TTC549 (cell line): ENCODE measurements around the gene ANGEL1.

Experiments used
- FAIRE-seq: peaks from 2 replicates; lab custom pipeline; 2012; peaks lifted over from hg19 to GRCh38; lab: Jason Lieb, UNC

ANGEL1 gene

GRCh38 chr14:76812422-76813383, at the start of gene ANGEL1:
ANGEL1 (minus strand) TSS chr14:76812882; CDS start chr14:76812827, 55 bp downstream.
- FAIRE-seq, result no peak

- FAIRE-seq, result no peak
These were observed 49.0 kb upstream of the ANGEL1 start for GRCh38 chr14:76861574-76862255.

- no peak for FAIRE-seq
These were observed 44.1 kb upstream of the ANGEL1 start for GRCh38 chr14:76856769-76857168.

DNA sequence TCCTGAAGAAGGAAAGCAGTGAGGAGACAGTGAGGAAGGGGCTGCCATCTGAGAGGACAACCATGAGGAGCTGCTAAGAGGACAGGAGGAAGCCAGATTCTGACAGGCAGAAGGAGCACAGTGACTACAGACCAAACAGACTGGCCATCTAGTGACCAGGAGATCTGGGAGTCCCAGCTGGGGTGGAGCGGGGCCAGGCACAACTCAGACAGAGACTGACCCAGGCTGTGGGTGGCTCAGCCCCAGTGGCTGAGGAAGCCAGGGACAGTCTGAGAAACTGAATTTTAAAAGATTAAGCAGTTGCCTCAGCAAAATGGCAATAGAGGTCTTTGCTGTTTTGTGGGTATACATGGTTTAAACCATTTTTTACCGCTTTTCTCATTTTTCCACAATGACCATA, 42.4 kb upstream of the ANGEL1 start:
- FAIRE-seq, result no peak

DNA sequence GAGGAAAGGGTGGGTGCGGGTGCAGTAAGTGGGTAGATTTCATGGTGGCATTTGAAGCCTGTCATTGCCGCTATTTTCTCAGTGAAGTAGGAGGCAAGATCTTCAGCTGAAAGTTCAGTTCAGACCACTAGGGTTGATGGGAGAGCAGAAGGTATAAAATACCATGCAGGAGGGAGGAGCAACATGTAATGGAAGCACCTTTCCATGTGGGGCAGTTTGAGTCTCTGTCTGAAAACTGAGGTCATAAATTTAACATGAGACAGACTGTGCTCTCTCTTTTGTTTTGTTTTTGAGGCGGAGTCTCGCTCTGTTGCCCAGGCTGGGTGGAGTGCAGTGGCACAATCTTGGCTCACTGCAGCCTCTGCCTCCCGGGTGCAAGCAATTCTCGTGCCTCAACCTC, 36.2 kb upstream of the ANGEL1 start:
- no peak for FAIRE-seq

- FAIRE-seq, result no peak
These were observed 33.8 kb upstream of the ANGEL1 start for GRCh38 chr14:76846331-76847047.

GRCh38 chr14:76844223-76844622, 31.5 kb upstream of the ANGEL1 start:
- no peak for FAIRE-seq

DNA sequence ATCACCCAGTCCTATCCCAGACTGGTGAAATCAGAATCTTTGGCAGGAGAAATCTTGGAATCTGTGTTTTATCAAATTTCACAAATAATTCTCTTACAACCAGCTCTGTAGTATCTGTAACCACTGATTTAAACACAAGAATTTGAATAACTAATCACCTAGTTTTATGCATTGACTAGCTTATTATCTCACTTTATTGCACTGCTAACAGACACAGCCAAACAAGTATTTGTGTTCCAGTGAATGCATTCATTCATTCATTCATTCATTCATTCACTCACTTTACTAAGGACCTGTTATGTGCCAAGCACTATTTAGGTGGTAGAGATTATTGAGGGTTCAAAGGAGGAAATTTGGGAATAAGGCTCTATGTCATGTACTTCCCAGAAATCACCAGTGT, 29.7 kb upstream of the ANGEL1 start:
- FAIRE-seq, result no peak

DNA sequence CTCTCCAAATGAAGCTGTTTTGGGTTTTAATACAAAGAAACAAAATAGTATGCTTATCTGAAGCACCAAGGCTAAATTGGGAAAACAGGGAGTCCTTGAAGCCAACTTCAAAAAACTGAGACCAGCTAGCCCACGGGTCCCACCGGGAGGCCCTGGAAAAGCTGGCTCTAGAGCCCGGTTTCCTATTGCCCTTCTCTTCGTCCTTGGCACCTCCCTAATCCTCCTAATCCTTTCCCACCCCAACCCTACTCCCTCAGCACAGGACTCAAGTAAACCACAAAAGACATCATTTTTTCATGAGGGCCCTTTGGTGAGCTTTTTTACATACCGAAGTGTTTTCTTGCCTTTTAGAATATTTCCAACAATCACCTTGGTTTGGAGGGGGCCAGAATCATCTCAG, 24.8 kb upstream of the ANGEL1 start:
- FAIRE-seq, result no peak

DNA sequence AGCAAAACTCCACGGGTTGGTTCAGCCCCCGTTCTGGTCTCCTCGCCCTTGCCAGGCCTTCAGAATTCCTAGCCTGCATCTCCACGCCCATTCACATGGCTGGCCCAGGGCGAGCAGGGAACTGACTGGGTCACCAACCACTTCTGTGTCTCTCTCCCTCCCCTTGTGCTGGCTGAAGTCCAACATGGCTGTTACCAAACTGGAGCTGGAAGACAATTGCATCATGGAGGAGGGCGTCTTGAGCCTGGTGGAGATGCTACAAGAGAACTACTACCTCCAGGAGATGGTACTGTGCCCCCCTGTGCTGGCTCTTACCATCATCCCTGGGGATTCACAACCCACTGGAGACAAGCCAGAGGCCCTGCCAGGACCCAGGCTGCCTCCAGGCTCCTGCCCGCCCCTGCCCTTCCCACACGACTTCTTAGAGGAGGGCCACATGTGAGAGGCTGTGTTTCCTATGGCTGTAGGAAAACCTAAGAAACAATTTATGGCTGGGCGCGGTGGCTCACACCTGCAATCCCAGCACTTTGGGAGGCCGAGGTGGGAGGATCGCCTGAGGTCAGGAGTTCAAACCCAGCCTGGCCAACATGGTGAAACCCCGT, 23.4 kb upstream of the ANGEL1 start:
- no peak for FAIRE-seq

GRCh38 chr14:76834241-76834661, 21.6 kb upstream of the ANGEL1 start:
- FAIRE-seq, result no peak

DNA sequence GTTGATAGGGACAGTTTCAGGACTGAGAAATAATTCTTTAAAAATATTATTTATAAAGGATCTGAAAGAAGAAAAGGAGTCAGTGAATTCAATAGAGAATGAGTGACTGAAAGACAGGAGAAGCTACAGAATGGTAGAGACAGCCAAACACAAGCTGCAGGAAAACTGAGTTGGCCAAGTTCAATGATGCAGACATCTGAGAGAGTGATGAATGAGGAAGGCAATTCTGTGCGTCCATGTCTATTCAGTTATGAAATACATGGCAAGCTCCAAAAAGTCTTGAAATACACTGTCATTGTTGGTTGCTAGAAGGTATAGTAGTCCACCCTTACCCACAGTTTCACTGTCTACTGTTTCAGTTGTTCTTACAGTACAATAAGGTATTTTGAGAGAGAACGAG, 20.3 kb upstream of the ANGEL1 start:
- no peak for FAIRE-seq

DNA sequence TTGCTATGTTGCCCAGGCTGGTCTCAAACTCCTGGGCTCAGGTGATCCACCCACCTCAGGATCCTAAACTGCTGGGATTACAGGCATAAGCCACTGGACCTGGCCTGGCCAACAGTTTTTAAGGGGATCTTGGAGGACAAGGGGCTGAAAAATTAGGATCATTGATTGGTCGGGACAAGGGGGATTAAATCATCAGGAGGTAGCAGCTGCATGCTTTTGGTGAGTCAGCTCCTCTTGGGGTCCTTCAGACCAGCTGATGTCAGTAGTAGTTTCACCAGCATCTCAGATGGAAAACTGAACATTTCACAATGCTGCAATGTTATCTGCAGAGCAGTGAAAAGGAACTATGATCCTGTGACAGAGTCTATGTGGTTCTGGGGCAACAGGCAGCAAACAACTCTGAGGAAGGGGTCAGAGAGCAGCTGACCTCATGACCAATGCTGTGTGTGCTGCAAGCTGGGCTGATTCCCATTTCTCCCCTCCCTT, 19.9 kb upstream of the ANGEL1 start:
- FAIRE-seq, result no peak

GRCh38 chr14:76830556-76830955, 17.9 kb upstream of the ANGEL1 start:
- FAIRE-seq, result no peak

DNA sequence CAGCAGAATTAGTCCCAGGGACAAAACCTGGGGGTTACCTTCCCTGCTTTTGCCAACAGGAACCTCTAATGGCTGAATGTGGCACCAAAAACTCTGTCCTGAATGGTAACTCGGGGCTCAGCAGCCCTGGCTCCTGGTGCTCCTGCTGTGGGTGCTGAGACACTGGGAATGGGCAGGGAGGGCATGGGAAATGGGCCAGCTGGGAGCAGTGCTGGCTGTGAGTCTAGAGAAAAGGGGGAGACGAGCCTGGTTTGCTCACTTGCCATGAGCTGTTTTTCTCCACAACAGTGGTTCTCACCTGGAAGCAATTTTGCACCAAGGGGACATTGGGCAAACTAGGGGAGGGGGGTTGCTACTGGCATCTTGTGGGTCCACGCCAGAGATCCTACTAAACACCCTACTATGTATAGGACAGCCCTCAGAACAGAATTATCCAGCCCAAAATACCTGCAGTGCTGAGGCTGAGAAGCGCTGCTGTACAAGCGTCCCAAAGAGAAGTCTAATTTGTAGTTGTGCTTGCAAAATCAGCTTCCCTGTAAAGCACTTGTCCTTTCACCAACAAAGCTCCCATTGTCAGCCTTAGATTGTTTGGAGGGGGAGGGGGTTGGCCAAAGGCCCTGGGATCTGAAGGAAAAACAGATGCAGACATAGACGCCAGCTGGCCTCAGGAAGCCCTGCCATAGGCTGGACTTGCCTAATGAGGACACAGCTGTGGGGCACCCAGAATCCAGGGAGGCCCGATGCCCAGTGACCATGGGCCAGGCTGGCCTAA, 17.2 kb upstream of the ANGEL1 start:
- FAIRE-seq, result no peak

GRCh38 chr14:76829013-76829365, 16.3 kb upstream of the ANGEL1 start:
- no peak for FAIRE-seq

DNA sequence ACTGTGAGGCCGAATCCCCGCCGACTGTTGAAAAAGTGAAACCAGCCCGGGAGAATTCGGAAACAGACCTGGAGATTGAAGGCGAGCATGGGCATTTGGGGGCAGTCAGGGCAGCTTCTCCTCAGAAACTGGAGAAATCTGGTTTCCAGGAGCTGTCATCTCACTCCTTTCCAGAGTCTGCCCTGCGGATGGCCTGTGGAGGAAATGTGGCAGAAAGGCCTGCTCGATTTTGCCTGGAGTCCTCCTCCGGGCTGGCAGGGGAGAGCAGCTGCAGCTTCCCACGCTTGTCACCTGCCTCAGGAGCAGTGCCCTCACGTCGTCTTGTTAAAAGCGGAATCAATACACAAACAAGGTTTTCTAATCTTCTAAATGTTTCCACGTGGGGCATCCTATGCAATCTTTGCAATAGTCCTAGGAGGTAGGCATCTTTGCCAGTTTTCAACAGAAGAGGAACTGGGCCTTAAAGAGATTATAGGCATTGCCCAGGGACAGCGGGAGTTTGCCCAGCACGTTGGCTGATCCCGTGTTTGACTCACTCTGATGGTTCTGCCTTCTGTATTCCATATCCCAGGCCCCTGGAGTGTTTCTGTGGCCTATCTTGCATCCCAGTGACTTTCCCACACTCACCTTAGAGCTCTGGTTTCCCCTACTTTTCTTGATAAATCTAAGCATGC, 15.8 kb upstream of the ANGEL1 start:
- FAIRE-seq, result no peak

GRCh38 chr14:76827696-76828296, 15.1 kb upstream of the ANGEL1 start:
- FAIRE-seq, result no peak

GRCh38 chr14:76826122-76826521, 13.4 kb upstream of the ANGEL1 start, which contains the start of gene LRRC74A:
LRRC74A (plus strand) TSS chr14:76826408; CDS start chr14:76826698, 290 bp downstream.
- no peak for FAIRE-seq

GRCh38 chr14:76820700-76821099, 8.0 kb upstream of the ANGEL1 start:
- no peak for FAIRE-seq
